Endothelial cell of umbilical vein (primary cell): ENCODE data around the gene SNAP25.

Experiments
- CTCF ChIP-seq, 2 donors: IDR thresholded peaks; 1 replicate in 1 of 2; 2 replicates in 1 of 2; pipeline ENCODE4 v1.5.1; 2011; ENCODE audit warnings: low read length in 2 of 2, mild to moderate bottlenecking in 2 of 2, moderate library complexity in 2 of 2, control low read depth in 1 of 2, inconsistent platforms in 1 of 2, low read depth in 1 of 2; ENCODE audit not compliant: insufficient read depth in 1 of 2; ENCODE audit errors: extremely low read depth in 1 of 2
- EZH2 ChIP-seq: IDR thresholded peaks from 2 replicates; pipeline ENCODE4 v1.6.1; 2012; ENCODE audit warnings: borderline replicate concordance, low read depth, mild to moderate bottlenecking, moderate library complexity, low read length, inconsistent platforms; ENCODE audit not compliant: severe bottlenecking
- GATA2 ChIP-seq: IDR thresholded peaks from 2 replicates; pipeline ENCODE4 v1.7.0; 2011; ENCODE audit warnings: low read depth, mild to moderate bottlenecking, moderate library complexity, mixed read lengths, low read length; ENCODE audit not compliant: insufficient read length, insufficient read depth
- MAX ChIP-seq: IDR thresholded peaks from 2 replicates; pipeline ENCODE4 v1.6.1; 2011; ENCODE audit not compliant: insufficient read depth, insufficient read length
- POLR2A ChIP-seq: IDR thresholded peaks from 2 replicates; pipeline ENCODE4 v1.6.1; 2012; ENCODE audit warnings: low read depth, mild to moderate bottlenecking, control low read depth, low read length
- POLR2AphosphoS5 ChIP-seq: IDR thresholded peaks from 2 replicates; pipeline ENCODE4 v1.6.1; 2012; ENCODE audit warnings: low read depth, mild to moderate bottlenecking, control low read depth, low read length, moderate library complexity; ENCODE audit not compliant: insufficient read depth

GRCh38 chr20:10315138-10315537 is 96.5 kb downstream of the SNAP25 start:
- TF ChIP-seq POLR2A (no peak), CTCF (IDR thresholded peaks at IDR 0.05; ENCODE audit: extremely low read depth in 1 of 2, insufficient read depth in 1 of 2, low read depth in 1 of 2, low read length in 2 of 2) (no peak), POLR2AphosphoS5 (no peak), MAX (no peak), EZH2 (no peak), GATA2 (no peak)
